Ishikawa (cell line): Measurements from ENCODE around the gene APOC3.

ENCODE experiments used
- CEBPB ChIP-seq: IDR thresholded peaks from 2 replicates; pipeline ENCODE4 v1.6.1; 2012
- CREB1 ChIP-seq: IDR thresholded peaks from 2 replicates; pipeline ENCODE4 v1.6.1; 2012; ENCODE audit warnings: low read depth
- EGR1 ChIP-seq: IDR thresholded peaks from 2 replicates; pipeline ENCODE4 v1.6.1; 2012
- EP300 ChIP-seq: IDR thresholded peaks from 2 replicates; pipeline ENCODE4 v1.6.1; 2012; ENCODE audit warnings: borderline replicate concordance
- FOXM1 ChIP-seq: IDR thresholded peaks from 2 replicates; pipeline ENCODE4 v1.6.1; 2012; ENCODE audit warnings: low read depth, borderline replicate concordance
- MAX ChIP-seq: IDR thresholded peaks from 2 replicates; pipeline ENCODE4 v1.6.1; 2012
- NFIC ChIP-seq: IDR thresholded peaks from 2 replicates; pipeline ENCODE4 v1.6.1; 2012
- RAD21 ChIP-seq: IDR thresholded peaks from 2 replicates; pipeline ENCODE4 v1.6.1; 2012; ENCODE audit warnings: low read depth
- REST ChIP-seq: IDR thresholded peaks from 2 replicates; pipeline ENCODE4 v1.6.1; 2012; ENCODE audit warnings: low read depth, mild to moderate bottlenecking
- TAF1 ChIP-seq: IDR thresholded peaks from 2 replicates; pipeline ENCODE4 v1.6.1; 2012; ENCODE audit warnings: low read depth, mild to moderate bottlenecking
- TCF12 ChIP-seq: IDR thresholded peaks from 2 replicates; pipeline ENCODE4 v1.6.1; 2012; ENCODE audit warnings: low read depth
- TEAD4 ChIP-seq: IDR thresholded peaks from 2 replicates; pipeline ENCODE4 v1.6.1; 2012
- USF1 ChIP-seq: IDR thresholded peaks from 2 replicates; pipeline ENCODE4 v1.6.1; 2012
- YY1 ChIP-seq: IDR thresholded peaks from 2 replicates; pipeline ENCODE4 v1.6.1; 2012; ENCODE audit warnings: low read depth
- ZBTB7A ChIP-seq: IDR thresholded peaks from 2 replicates; pipeline ENCODE4 v1.6.1; 2012; ENCODE audit warnings: low read depth

APOC3 gene

GRCh38 chr11:116882386-116882785 lies 52.7 kb downstream of the APOC3 start:
- TF ChIP-seq MAX, result no peak
- no peak for TF ChIP-seq TAF1
- no peak for TF ChIP-seq YY1
- no peak for TF ChIP-seq ZBTB7A
- no peak for TF ChIP-seq TEAD4
- no peak for TF ChIP-seq USF1
- no peak for TF ChIP-seq EGR1
- no peak for TF ChIP-seq CEBPB
- TF ChIP-seq REST, result no peak
- TF ChIP-seq RAD21, result no peak
- TF ChIP-seq NFIC, result no peak
- no peak for TF ChIP-seq EP300
- TF ChIP-seq TCF12, result no peak
- TF ChIP-seq FOXM1, result no peak
- TF ChIP-seq CREB1, result no peak
